ENCODE measurements around the gene MS4A13.

DNA sequence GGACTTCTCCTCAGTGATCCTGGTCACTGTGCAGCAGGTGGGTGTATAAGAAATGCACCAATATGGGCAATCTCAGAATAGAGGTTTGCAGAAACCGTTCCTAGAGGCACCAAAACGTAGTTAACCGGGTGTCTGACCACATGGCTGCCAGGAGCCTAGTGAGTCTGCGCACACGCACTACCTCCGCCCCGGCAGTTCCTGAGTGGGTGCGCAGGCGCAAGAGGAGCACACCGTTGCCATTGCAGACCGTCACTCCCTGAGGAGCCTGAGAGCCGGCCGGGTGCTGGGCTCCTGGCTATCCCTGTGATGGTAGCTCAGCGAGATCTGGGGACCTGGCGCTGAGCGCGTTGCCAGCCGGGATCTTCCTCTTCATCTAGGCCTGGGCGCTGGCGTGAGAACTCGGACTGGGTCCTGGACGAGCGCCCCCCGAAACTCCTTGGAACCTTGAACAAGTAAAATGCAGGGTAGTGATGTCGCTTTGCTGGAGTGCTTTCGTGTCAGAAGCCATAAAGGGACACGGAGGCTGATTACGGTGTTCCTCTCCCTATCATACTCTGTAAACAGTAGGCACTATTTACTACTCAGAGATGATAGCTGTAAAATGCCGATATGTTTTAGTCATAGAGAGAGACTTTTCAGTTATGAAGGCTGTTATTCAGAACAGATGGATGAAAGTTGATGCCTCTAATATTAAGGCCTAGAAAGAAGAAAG lies at the start of gene MS4A13:
- TF ChIP-seq, protein P1, sequence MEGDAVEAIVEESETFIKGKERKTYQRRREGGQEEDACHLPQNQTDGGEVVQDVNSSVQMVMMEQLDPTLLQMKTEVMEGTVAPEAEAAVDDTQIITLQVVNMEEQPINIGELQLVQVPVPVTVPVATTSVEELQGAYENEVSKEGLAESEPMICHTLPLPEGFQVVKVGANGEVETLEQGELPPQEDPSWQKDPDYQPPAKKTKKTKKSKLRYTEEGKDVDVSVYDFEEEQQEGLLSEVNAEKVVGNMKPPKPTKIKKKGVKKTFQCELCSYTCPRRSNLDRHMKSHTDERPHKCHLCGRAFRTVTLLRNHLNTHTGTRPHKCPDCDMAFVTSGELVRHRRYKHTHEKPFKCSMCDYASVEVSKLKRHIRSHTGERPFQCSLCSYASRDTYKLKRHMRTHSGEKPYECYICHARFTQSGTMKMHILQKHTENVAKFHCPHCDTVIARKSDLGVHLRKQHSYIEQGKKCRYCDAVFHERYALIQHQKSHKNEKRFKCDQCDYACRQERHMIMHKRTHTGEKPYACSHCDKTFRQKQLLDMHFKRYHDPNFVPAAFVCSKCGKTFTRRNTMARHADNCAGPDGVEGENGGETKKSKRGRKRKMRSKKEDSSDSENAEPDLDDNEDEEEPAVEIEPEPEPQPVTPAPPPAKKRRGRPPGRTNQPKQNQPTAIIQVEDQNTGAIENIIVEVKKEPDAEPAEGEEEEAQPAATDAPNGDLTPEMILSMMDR (IDR thresholded peaks at IDR 0.05), result no peak
- no peak for TF ChIP-seq POLR2AphosphoS5 (IDR thresholded peaks at IDR 0.05)
